HCT116 (cell line): ENCODE measurements around the gene KLC4. TPM values are rescaled to one million over a fixed set of nuclear protein-coding genes. Genes with fewer than 3 reads are reported as not detected.

Experiments used
- ATAC-seq: fragments of 200-7000 bp; cut with Tn5 transposase; 2 replicates; pipeline ENCODE4 v1.9.1; 2020; ENCODE audit warnings: mild to moderate bottlenecking, moderate library complexity
- BruUV-seq: library from RNA; stranded (reverse); fragments of 400-500 nt; replicated peaks from 2 replicates; lab custom pipeline; 2021; lab: Mats Ljungman, UMichigan
- CTCF ChIA-PET: fragments of 300-600 bp; sonication (Branson Sonifier 250); formaldehyde crosslinking; loops from one replicate; lab custom pipeline; 2021; ENCODE audit warnings: antibody characterized with exemption; lab: Charles Lee
- POLR2A ChIA-PET: fragments of 300-600, 350-600 bp; sonication (Branson Sonifier 250); formaldehyde crosslinking; loops from one replicate; lab custom pipeline; 2021; ENCODE audit warnings: antibody characterized with exemption; lab: Charles Lee
- RAD21 ChIA-PET, 2 experiments: fragments of 300-600 bp; sonication (Branson Sonifier 250); formaldehyde crosslinking; loops; one replicate each; lab custom pipeline; 2023; ENCODE audit warnings: low total read pairs in 2 of 2; ENCODE audit not compliant: uncharacterized antibody in 2 of 2, unreplicated experiment in 2 of 2, low non-redundant PET in 1 of 2; lab: Charles Lee
- DNase-seq: peaks from one replicate; pipeline ENCODE4 v3.0.0-alpha.2; 2010; ENCODE audit warnings: low read depth, low spot score
- H2AFZ ChIP-seq: fragments of 200-600 bp; shearing (Covaris generic), sonication (generic); 2 replicates; pipeline ENCODE4 v1.6.1; 2017; ENCODE audit warnings: low read depth, mixed run types, mixed read lengths, antibody characterized with exemption, low read length; ENCODE audit not compliant: poor library complexity, severe bottlenecking
- H3K27ac ChIP-seq: 2 replicates; pipeline ENCODE4 v1.5.1; 2012; ENCODE audit warnings: low read depth, low read length
- H3K27me3 ChIP-seq: fragments of 200-600 bp; sonication (generic); 2 replicates; pipeline ENCODE4 v1.6.1; 2016; ENCODE audit warnings: mixed run types, low read length, mixed read lengths; ENCODE audit not compliant: insufficient read depth
- H3K36me3 ChIP-seq, 2 experiments: fragments of 200-500 bp in 1 of 2; fragments of 200-600 bp in 1 of 2; sonication (Bioruptor generic) in 1 of 2; sonication (generic) in 1 of 2; 2 replicates each; pipeline versions ENCODE4 v1.5.1 to v1.6.1; 2014 to 2016; ENCODE audit warnings: low read length in 2 of 2, inconsistent platforms in 1 of 2, mixed read lengths in 1 of 2, mixed run types in 1 of 2; ENCODE audit not compliant: insufficient read depth in 2 of 2, control insufficient read depth in 1 of 2
- H3K4me1 ChIP-seq, 2 experiments: fragments of 200-600 bp in 1 of 2; sonication (generic) in 1 of 2; 2 replicates each; pipeline versions ENCODE4 v1.5.1 to v1.6.1; 2012 to 2017; ENCODE audit warnings: low read length in 2 of 2, inconsistent platforms in 1 of 2, mild to moderate bottlenecking in 1 of 2, mixed read lengths in 1 of 2, mixed run types in 1 of 2, moderate library complexity in 1 of 2; ENCODE audit not compliant: insufficient read depth in 2 of 2, control insufficient read depth in 1 of 2
- H3K4me2 ChIP-seq: fragments of 200-600 bp; sonication (generic); 2 replicates; pipeline ENCODE4 v1.6.1; 2017; ENCODE audit warnings: mixed run types, low read length, mixed read lengths
- H3K4me3 ChIP-seq, 2 experiments: fragments of 200-600 bp in 1 of 2; sonication (generic) in 1 of 2; replicated peaks in 1 of 2; 2 replicates each; pipeline ENCODE4 v1.5.1; 2011 to 2016; ENCODE audit warnings: low read length in 2 of 2, control low read depth in 1 of 2, low read depth in 1 of 2, mild to moderate bottlenecking in 1 of 2, mixed read lengths in 1 of 2, mixed run types in 1 of 2
- H3K79me2 ChIP-seq: fragments of 200-600 bp; sonication (generic); 2 replicates; pipeline ENCODE4 v1.6.1; 2017; ENCODE audit warnings: mild to moderate bottlenecking, mixed run types, low read length, moderate library complexity, mixed read lengths; ENCODE audit not compliant: insufficient read depth
- H3K9ac ChIP-seq: fragments of 200-600 bp; sonication (generic); 2 replicates; pipeline ENCODE4 v1.6.1; 2016; ENCODE audit warnings: low read length, mixed read lengths
- H3K9me2 ChIP-seq: fragments of 200-600 bp; sonication (generic), shearing (Covaris generic); 2 replicates; pipeline ENCODE4 v1.6.1; 2017; ENCODE audit warnings: mixed run types, mild to moderate bottlenecking, moderate library complexity; ENCODE audit not compliant: insufficient read depth
- H3K9me3 ChIP-seq, 2 experiments: fragments of 200-500 bp in 1 of 2; fragments of 200-600 bp in 1 of 2; sonication (Bioruptor generic) in 1 of 2; sonication (generic) in 1 of 2; 2 replicates each; pipeline ENCODE4 v1.6.1; 2014 to 2017; ENCODE audit warnings: low read length in 2 of 2, mixed read lengths in 2 of 2, inconsistent platforms in 1 of 2, low read depth in 1 of 2, mild to moderate bottlenecking in 1 of 2, mixed run types in 1 of 2, moderate library complexity in 1 of 2; ENCODE audit not compliant: control insufficient read depth in 1 of 2, insufficient read depth in 1 of 2
- H4K20me1 ChIP-seq: fragments of 200-600 bp; sonication (generic), shearing (Covaris generic); 2 replicates; pipeline ENCODE4 v1.6.1; 2017; ENCODE audit warnings: mixed run types, mild to moderate bottlenecking, moderate library complexity; ENCODE audit not compliant: insufficient read depth
- CBX3 ChIP-seq: IDR thresholded peaks from 2 replicates; pipeline ENCODE4 v1.6.1; 2012; ENCODE audit warnings: low read depth
- CEBPB ChIP-seq: IDR thresholded peaks from 2 replicates; pipeline ENCODE4 v1.6.1; 2012; ENCODE audit warnings: low read depth
- CTCF ChIP-seq, 3 experiments: fragments of 200-600 bp in 1 of 3; sonication (generic) in 1 of 3; IDR thresholded peaks in 2 of 3; conservative IDR thresholded peaks in 1 of 3; 2 replicates each; pipeline ENCODE4 v1.5.1; 2012 to 2017; ENCODE audit warnings: low read depth in 2 of 3, low read length in 2 of 3, antibody characterized with exemption in 1 of 3, borderline replicate concordance in 1 of 3, control low read depth in 1 of 3, mild to moderate bottlenecking in 1 of 3, mixed read lengths in 1 of 3, mixed run types in 1 of 3, moderate library complexity in 1 of 3; ENCODE audit not compliant: insufficient read depth in 1 of 3
- EZH2 ChIP-seq: fragments of 200-600 bp; sonication (generic); IDR thresholded peaks from 2 replicates; pipeline ENCODE4 v1.6.1; 2017; ENCODE audit warnings: antibody characterized with exemption, mixed run types
- FOSL1 ChIP-seq: IDR thresholded peaks from 2 replicates; pipeline ENCODE4 v1.6.1; 2012; ENCODE audit warnings: low read depth
- JUND ChIP-seq: IDR thresholded peaks from 2 replicates; pipeline ENCODE4 v1.6.1; 2012
- MAX ChIP-seq: IDR thresholded peaks from 2 replicates; pipeline ENCODE4 v1.6.1; 2012
- POLR2A ChIP-seq: IDR thresholded peaks from 2 replicates; pipeline ENCODE4 v1.7.0; 2011; ENCODE audit warnings: borderline replicate concordance; ENCODE audit not compliant: insufficient read depth, insufficient read length; ENCODE audit errors: extremely low read depth
- POLR2AphosphoS5 ChIP-seq: IDR thresholded peaks from 2 replicates; pipeline ENCODE4 v1.6.1; 2011; ENCODE audit warnings: mild to moderate bottlenecking, low read depth, low read length, moderate library complexity
- RAD21 ChIP-seq: IDR thresholded peaks from 2 replicates; pipeline ENCODE4 v1.6.1; 2012; ENCODE audit warnings: low read depth, mild to moderate bottlenecking
- SIN3A ChIP-seq: IDR thresholded peaks from 2 replicates; pipeline ENCODE4 v1.6.1; 2012; ENCODE audit warnings: low read depth
- SRF ChIP-seq: IDR thresholded peaks from 2 replicates; pipeline ENCODE4 v1.6.1; 2012; ENCODE audit warnings: low read depth
- TCF7L2 ChIP-seq: IDR thresholded peaks from 2 replicates; pipeline ENCODE4 v1.7.0; 2011; ENCODE audit warnings: borderline replicate concordance, inconsistent platforms; ENCODE audit not compliant: insufficient read depth, insufficient read length; ENCODE audit errors: extremely low read depth
- YY1 ChIP-seq: IDR thresholded peaks from 2 replicates; pipeline ENCODE4 v1.6.1; 2011; ENCODE audit warnings: low read length, low read depth, moderate library complexity, mild to moderate bottlenecking; ENCODE audit not compliant: insufficient replicate concordance; ENCODE audit errors: extremely low read depth
- ZBTB33 ChIP-seq: IDR thresholded peaks from 2 replicates; pipeline ENCODE4 v1.6.1; 2011; ENCODE audit warnings: mild to moderate bottlenecking, low read length, moderate library complexity; ENCODE audit not compliant: insufficient replicate concordance; ENCODE audit errors: extremely low read depth
- ZFX ChIP-seq: fragments of 450-650 bp; IDR thresholded peaks from 2 replicates; pipeline ENCODE4 v1.6.1; 2017
- ZNF274 ChIP-seq: fragments of 200-500 bp; sonication (Bioruptor generic); IDR thresholded peaks from 2 replicates; pipeline ENCODE4 v1.6.1; 2014; ENCODE audit warnings: mild to moderate bottlenecking, low read depth, low read length, inconsistent platforms
- intact Hi-C: fragments of 100-400 bp; cut with micrococcal nuclease; formaldehyde crosslinking; loops from 2 replicates; pipeline ENCODE4 v1.10.0; 2022
- total RNA-seq: library from RNA; stranded (reverse); gene quantifications from one replicate; pipeline ENCODE4 v1.2.1, GENCODE V29; 2021; ENCODE audit not compliant: unreplicated experiment

KLC4 gene
- total RNA-seq, 1 experiment from 2014 or later: 16.2 TPM

GRCh38 chr6:43020052-43020705 is 39.3 kb upstream of the KLC4 start (continued):
- TF ChIP-seq ZBTB33 (no peak), EZH2 (no peak), ZNF274 (no peak), CTCF (IDR thresholded peaks at IDR 0.05 in 2 of 3, conservative IDR thresholded peaks at IDR 0.05 in 1 of 3; ENCODE audit: borderline replicate concordance in 1 of 3, insufficient read depth in 1 of 3, low read depth in 2 of 3, low read length in 2 of 3) (no peak), POLR2AphosphoS5 (no peak), ZFX (no peak)

GRCh38 chr6:43020847-43021246 is 38.6 kb upstream of the KLC4 start:
- CTCF ChIA-PET: interaction anchor here (0.8 kb wide), 1 partner anchor 123 kb away, joined by 3 read pairs; no protein-coding TSS in a partner anchor
- no peaks in the 10 kb centered on the region for H3K9me2 ChIP-seq
- peaks cover 9 to 20% of the 10 kb centered on the region in 2 experiments for H3K4me1 ChIP-seq
- H4K20me1 ChIP-seq: no peaks in the 10 kb centered on the region
- H3K4me3 ChIP-seq: peak overlapping the region; percentile 75 to 96
- H3K4me2 ChIP-seq: peak overlapping the region; percentile 94
- H2AFZ ChIP-seq: no peak overlapping the region
- peaks cover 16 to 22% of the 10 kb centered on the region in 2 experiments for H3K36me3 ChIP-seq
- DNase-seq: no peak
- peak overlapping the region; percentile 93 for H3K9ac ChIP-seq
- peak overlapping the region; percentile 80 for H3K27ac ChIP-seq
- ATAC-seq: peak; percentile 34
- intact Hi-C loops: no loop called here
- H3K9me3 ChIP-seq: no peaks in the 10 kb centered on the region
- peaks cover 56% of the 10 kb centered on the region for H3K79me2 ChIP-seq
- POLR2A ChIA-PET: interaction anchor here (0.6 to 2.2 kb wide), 4 partner anchors 12 to 92 kb away, joined by 3 to 7 read pairs (median 4); partner anchors contain the start of genes CNPY3 and PEX6
- RAD21 ChIA-PET: interaction anchor here in 1 of 2 experiments (0.7 kb wide), 1 partner anchor 1286 kb away, joined by 3 read pairs; no protein-coding TSS in a partner anchor
- TSS peak; percentile 93 for BruUV-seq
- H3K27me3 ChIP-seq: no peaks in the 10 kb centered on the region
- TF ChIP-seq POLR2A (no peak), FOSL1 (no peak), POLR2AphosphoS5 (no peak), RAD21 (no peak), TCF7L2 (no peak), CBX3 (no peak), CEBPB (no peak), ZFX (no peak), ZBTB33 (no peak), SIN3A (no peak), SRF (no peak), EZH2 (no peak), JUND (no peak), MAX (no peak), YY1 (no peak)
